HEK293 (cell line): ENCODE measurements around the gene FUCA1.

ENCODE experiments used
- CTCF ChIA-PET: fragments of 350-600 bp; formaldehyde crosslinking; extraction: SDS; loops from one replicate; lab custom pipeline; 2021; ENCODE audit warnings: antibody characterized with exemption; lab: Yijun Ruan, JAX
- POLR2A ChIA-PET: fragments of 300-600 bp; formaldehyde crosslinking; extraction: SDS; loops from one replicate; lab custom pipeline; 2020; ENCODE audit warnings: antibody characterized with exemption, inconsistent platforms; lab: Yijun Ruan, JAX
- H3K27ac ChIP-seq: fragments of 200-500 bp; sonication (Bioruptor generic); 2 replicates; pipeline ENCODE4 v1.5.1; 2014; ENCODE audit warnings: low read depth, low read length, control low read depth, inconsistent platforms; ENCODE audit errors: extremely low read depth
- H3K36me3 ChIP-seq, 2 experiments: fragments of 200-500 bp in 1 of 2; sonication (Bioruptor generic) in 1 of 2; 1 replicate in 1 of 2; 2 replicates in 1 of 2; pipeline ENCODE4 v1.5.1; 2014 to 2017; ENCODE audit warnings: inconsistent platforms in 2 of 2, low read length in 2 of 2; ENCODE audit not compliant: control insufficient read depth in 2 of 2, insufficient read depth in 1 of 2
- H3K4me1 ChIP-seq: fragments of 200-500 bp; sonication (Bioruptor generic); 2 replicates; pipeline ENCODE4 v1.5.1; 2014; ENCODE audit warnings: mild to moderate bottlenecking, low read length, inconsistent platforms; ENCODE audit not compliant: control insufficient read depth, insufficient read depth
- H3K4me3 ChIP-seq: 2 replicates; pipeline ENCODE4 v1.5.1; 2011; ENCODE audit warnings: low read depth, mild to moderate bottlenecking, control low read depth, low read length, moderate library complexity
- H3K9me3 ChIP-seq: fragments of 200-500 bp; sonication (Bioruptor generic); 2 replicates; pipeline ENCODE4 v1.5.1; 2014; ENCODE audit warnings: low read depth, low read length, inconsistent platforms; ENCODE audit not compliant: control insufficient read depth, insufficient read depth
- BCL11B ChIP-seq: fragments of 450-650 bp; formaldehyde crosslinking; IDR thresholded peaks from 2 replicates; pipeline ENCODE4 v1.5.1; 2016; ENCODE audit warnings: low read depth, missing biosample characterization, missing genetic modification characterization
- SALL2 ChIP-seq: fragments of 450-650 bp; formaldehyde crosslinking; IDR thresholded peaks from 2 replicates; pipeline ENCODE4 v1.5.0; 2017; ENCODE audit warnings: missing biosample characterization, mild to moderate bottlenecking, missing genetic modification characterization, borderline replicate concordance
- SETDB1 ChIP-seq: IDR thresholded peaks from one replicate; pipeline ENCODE4 v1.6.1; 2017; ENCODE audit warnings: mild to moderate bottlenecking, low read length, moderate library complexity, mixed read lengths; ENCODE audit not compliant: insufficient read length
- ZNF157 ChIP-seq: fragments of 450-650 bp; formaldehyde crosslinking; IDR thresholded peaks from 2 replicates; pipeline ENCODE4 v1.5.1; 2016; ENCODE audit warnings: missing biosample characterization, missing genetic modification characterization
- ZNF529 ChIP-seq: fragments of 450-650 bp; formaldehyde crosslinking; IDR thresholded peaks from 2 replicates; pipeline ENCODE4 v1.5.1; 2017; ENCODE audit warnings: missing genetic modification characterization, missing biosample characterization; ENCODE audit not compliant: insufficient replicate concordance
- ZNF623 ChIP-seq: fragments of 450-650 bp; formaldehyde crosslinking; IDR thresholded peaks from 2 replicates; pipeline ENCODE4 v1.5.1; 2016; ENCODE audit warnings: missing biosample characterization, missing genetic modification characterization
- ZNF624 ChIP-seq: fragments of 450-650 bp; formaldehyde crosslinking; IDR thresholded peaks from 2 replicates; pipeline ENCODE4 v1.5.1; 2017; ENCODE audit warnings: missing biosample characterization, missing genetic modification characterization
- ZNF76 ChIP-seq: fragments of 450-650 bp; formaldehyde crosslinking; IDR thresholded peaks from 2 replicates; pipeline ENCODE4; 2016; ENCODE audit warnings: low read depth, missing biosample characterization, missing genetic modification characterization, borderline replicate concordance
- ZNF777 ChIP-seq: fragments of 450-650 bp; formaldehyde crosslinking; IDR thresholded peaks from 2 replicates; pipeline ENCODE4 v1.5.1; 2017; ENCODE audit warnings: missing biosample characterization, missing genetic modification characterization, borderline replicate concordance
- ZNF837 ChIP-seq: fragments of 450-650 bp; formaldehyde crosslinking; IDR thresholded peaks from 2 replicates; pipeline ENCODE4 v1.5.1; 2016; ENCODE audit warnings: missing biosample characterization, missing genetic modification characterization
- TF ChIP-seq, protein P1 (sequence below): fragments of 450-650 bp; formaldehyde crosslinking; IDR thresholded peaks from 2 replicates; pipeline ENCODE4 v1.5.1; 2016; ENCODE audit warnings: missing biosample characterization, missing genetic modification characterization
- TF ChIP-seq, protein P2 (sequence below): fragments of 450-650 bp; formaldehyde crosslinking; IDR thresholded peaks from 2 replicates; pipeline ENCODE4 v1.5.1; 2016; ENCODE audit warnings: missing biosample characterization, missing genetic modification characterization
- TF ChIP-seq, protein P3 (sequence below): fragments of 450-650 bp; formaldehyde crosslinking; IDR thresholded peaks from 2 replicates; pipeline ENCODE4 v1.5.1; 2017; ENCODE audit warnings: missing biosample characterization, mild to moderate bottlenecking, missing genetic modification characterization, moderate library complexity
- TF ChIP-seq, protein P4 (sequence below): fragments of 450-650 bp; formaldehyde crosslinking; IDR thresholded peaks from 2 replicates; pipeline ENCODE4 v1.5.1; 2016; ENCODE audit warnings: missing biosample characterization, missing genetic modification characterization
- TF ChIP-seq, protein P5 (sequence below): fragments of 450-650 bp; formaldehyde crosslinking; IDR thresholded peaks from 2 replicates; pipeline ENCODE4 v1.5.1; 2017; ENCODE audit warnings: missing biosample characterization, missing genetic modification characterization
- TF ChIP-seq, protein P6 (sequence below): fragments of 450-650 bp; formaldehyde crosslinking; conservative IDR thresholded peaks from 2 replicates; pipeline ENCODE4 v1.5.1; 2016; ENCODE audit warnings: low read depth, missing biosample characterization, missing genetic modification characterization
- TF ChIP-seq, protein P7 (sequence below): fragments of 450-650 bp; formaldehyde crosslinking; IDR thresholded peaks from 2 replicates; pipeline ENCODE4 v1.5.1; 2016; ENCODE audit warnings: missing biosample characterization, missing genetic modification characterization

Gene FUCA1

DNA sequence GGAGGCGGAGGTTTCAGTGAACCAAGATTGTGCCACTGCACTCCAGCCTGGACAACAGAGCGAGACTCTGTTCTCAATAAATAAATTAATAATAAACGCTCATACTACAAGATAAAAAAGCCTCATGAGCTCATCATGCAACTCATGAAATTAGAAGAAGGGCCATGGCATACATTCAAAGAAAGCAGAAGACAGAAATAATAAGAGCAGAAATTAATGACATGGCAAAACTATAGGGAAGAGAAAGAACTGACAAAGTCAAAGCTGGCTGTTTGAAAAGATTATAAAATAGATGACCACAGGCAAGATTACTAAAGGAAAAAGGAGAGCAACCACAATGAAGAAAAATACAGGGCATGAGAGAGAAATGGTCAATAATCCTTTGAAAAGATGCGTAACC lies 14.7 kb upstream of the FUCA1 start (continued):
- TF ChIP-seq, protein P1, sequence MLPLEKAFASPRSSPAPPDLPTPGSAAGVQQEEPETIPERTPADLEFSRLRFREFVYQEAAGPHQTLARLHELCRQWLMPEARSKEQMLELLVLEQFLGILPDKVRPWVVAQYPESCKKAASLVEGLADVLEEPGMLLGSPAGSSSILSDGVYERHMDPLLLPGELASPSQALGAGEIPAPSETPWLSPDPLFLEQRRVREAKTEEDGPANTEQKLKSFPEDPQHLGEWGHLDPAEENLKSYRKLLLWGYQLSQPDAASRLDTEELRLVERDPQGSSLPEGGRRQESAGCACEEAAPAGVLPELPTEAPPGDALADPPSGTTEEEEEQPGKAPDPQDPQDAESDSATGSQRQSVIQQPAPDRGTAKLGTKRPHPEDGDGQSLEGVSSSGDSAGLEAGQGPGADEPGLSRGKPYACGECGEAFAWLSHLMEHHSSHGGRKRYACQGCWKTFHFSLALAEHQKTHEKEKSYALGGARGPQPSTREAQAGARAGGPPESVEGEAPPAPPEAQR, result no peak
- TF ChIP-seq, protein P2, sequence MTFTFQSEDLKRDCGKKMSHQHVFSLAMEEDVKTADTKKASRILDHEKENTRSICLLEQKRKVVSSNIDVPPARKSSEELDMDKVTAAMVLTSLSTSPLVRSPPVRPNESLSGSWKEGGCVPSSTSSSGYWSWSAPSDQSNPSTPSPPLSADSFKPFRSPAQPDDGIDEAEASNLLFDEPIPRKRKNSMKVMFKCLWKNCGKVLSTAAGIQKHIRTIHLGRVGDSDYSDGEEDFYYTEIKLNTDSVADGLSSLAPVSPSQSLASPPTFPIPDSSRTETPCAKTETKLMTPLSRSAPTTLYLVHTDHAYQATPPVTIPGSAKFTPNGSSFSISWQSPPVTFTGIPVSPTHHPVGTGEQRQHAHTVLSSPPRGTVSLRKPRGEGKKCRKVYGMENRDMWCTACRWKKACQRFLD, result no peak
- TF ChIP-seq ZNF624 (tag by site-specific recombination) (no peak), SALL2 (no peak), BCL11B (tag by site-specific recombination) (no peak)
- TF ChIP-seq, protein P3, sequence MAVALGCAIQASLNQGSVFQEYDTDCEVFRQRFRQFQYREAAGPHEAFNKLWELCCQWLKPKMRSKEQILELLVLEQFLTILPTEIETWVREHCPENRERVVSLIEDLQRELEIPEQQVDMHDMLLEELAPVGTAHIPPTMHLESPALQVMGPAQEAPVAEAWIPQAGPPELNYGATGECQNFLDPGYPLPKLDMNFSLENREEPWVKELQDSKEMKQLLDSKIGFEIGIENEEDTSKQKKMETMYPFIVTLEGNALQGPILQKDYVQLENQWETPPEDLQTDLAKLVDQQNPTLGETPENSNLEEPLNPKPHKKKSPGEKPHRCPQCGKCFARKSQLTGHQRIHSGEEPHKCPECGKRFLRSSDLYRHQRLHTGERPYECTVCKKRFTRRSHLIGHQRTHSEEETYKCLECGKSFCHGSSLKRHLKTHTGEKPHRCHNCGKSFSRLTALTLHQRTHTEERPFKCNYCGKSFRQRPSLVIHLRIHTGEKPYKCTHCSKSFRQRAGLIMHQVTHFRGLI (tag by site-specific recombination), result no peak

DNA sequence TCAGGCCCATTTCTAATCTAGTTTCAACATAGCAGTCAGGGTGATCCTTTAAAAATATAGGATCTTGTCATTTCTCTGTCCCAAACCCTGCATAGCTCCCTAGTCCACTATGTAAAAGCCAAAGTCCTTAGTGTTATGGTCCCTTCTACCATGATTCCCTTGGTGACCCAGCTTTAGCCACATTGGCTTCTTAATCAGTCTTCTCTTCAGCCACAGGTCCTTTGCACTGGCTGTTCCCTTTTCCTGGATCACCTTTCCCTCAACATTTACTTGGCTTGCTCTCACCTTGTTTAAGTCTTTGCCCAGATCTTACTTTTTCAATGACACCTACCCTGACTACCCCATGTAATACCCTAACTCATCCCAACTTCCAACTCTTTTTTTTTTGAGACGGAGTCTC lies 11.7 kb upstream of the FUCA1 start:
- POLR2A ChIA-PET, result no interaction called here
- Histone ChIP-seq H3K4me1 (no peaks in the 10 kb centered on the region), H3K36me3 (no peaks in the 10 kb centered on the region), H3K4me3 (no peak overlapping the region), H3K9me3 (no peaks in the 10 kb centered on the region), H3K27ac (no peak overlapping the region)
- TF ChIP-seq ZNF623 (tag by site-specific recombination), result peak; percentile 87
- TF ChIP-seq, protein P4, sequence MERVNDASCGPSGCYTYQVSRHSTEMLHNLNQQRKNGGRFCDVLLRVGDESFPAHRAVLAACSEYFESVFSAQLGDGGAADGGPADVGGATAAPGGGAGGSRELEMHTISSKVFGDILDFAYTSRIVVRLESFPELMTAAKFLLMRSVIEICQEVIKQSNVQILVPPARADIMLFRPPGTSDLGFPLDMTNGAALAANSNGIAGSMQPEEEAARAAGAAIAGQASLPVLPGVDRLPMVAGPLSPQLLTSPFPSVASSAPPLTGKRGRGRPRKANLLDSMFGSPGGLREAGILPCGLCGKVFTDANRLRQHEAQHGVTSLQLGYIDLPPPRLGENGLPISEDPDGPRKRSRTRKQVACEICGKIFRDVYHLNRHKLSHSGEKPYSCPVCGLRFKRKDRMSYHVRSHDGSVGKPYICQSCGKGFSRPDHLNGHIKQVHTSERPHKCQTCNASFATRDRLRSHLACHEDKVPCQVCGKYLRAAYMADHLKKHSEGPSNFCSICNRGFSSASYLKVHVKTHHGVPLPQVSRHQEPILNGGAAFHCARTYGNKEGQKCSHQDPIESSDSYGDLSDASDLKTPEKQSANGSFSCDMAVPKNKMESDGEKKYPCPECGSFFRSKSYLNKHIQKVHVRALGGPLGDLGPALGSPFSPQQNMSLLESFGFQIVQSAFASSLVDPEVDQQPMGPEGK (tag by site-specific recombination), result no peak
- TF ChIP-seq, protein P5, sequence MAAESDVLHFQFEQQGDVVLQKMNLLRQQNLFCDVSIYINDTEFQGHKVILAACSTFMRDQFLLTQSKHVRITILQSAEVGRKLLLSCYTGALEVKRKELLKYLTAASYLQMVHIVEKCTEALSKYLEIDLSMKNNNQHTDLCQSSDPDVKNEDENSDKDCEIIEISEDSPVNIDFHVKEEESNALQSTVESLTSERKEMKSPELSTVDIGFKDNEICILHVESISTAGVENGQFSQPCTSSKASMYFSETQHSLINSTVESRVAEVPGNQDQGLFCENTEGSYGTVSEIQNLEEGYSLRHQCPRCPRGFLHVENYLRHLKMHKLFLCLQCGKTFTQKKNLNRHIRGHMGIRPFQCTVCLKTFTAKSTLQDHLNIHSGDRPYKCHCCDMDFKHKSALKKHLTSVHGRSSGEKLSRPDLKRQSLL (tag by site-specific recombination), result no peak
- CTCF ChIA-PET, result interaction anchor here (0.7 to 1.1 kb wide), 2 partner anchors 16 to 108 kb away, joined by 3 read pairs; no protein-coding TSS in a partner anchor

DNA sequence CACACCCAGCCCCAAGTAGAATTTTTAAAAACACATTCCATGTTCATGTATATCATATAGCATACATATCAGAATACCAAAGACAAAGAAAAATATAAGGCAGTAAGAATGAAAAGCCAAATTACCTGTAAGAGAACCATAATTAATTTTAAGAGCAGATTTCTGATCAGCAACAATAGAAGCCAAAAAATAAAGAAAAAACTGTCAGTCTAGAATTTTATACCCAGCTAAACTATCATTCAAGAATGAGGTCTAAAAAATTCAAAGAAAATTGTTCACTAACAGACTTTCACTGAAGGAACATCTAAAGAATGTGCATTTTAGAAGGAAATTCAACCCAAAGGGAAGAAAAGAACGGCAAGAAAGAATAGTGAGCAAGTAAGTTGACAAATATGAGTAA lies 10.6 kb upstream of the FUCA1 start:
- H3K9me3 ChIP-seq, result no peaks in the 10 kb centered on the region
- H3K36me3 ChIP-seq, result no peaks in the 10 kb centered on the region
- TF ChIP-seq SETDB1 (peak; percentile 87), ZNF157 (no peak)
- no peak overlapping the region for H3K27ac ChIP-seq
- no peaks in the 10 kb centered on the region for H3K4me1 ChIP-seq
- ChIA-PET POLR2A (no interaction called here), CTCF (interaction anchor here (1.2 kb wide), 1 partner anchor 339 kb away, joined by 3 read pairs; no protein-coding TSS in a partner anchor)
- H3K4me3 ChIP-seq, result no peak overlapping the region

DNA sequence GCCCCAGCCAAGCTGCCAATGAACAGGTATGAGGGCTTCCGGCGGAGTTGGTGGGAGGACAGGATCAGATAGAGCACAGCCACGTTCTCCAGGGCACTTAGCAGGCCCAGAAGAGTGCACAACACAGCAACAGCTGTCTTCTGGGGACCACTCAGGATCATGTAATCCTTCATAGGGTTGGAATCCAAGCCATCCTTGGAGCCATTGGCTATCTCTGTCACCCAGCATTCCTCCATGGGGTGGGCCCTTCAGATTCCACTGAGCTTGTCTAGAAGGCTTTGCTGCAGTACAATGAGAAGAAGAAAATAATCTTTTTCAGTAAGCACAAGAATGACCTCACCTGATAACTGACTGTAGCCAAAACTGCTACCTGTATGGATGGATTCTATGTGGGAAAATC lies 7.3 kb upstream of the FUCA1 start:
- no peaks in the 10 kb centered on the region for H3K9me3 ChIP-seq
- POLR2A ChIA-PET, result no interaction called here
- no peak overlapping the region for H3K27ac ChIP-seq
- CTCF ChIA-PET, result interaction anchor here (0.6 to 0.7 kb wide), 3 partner anchors 61 to 516 kb away, joined by 3 read pairs; no protein-coding TSS in a partner anchor
- H3K4me3 ChIP-seq, result no peak overlapping the region
- H3K36me3 ChIP-seq, result no peaks in the 10 kb centered on the region
- H3K4me1 ChIP-seq, result no peaks in the 10 kb centered on the region
- TF ChIP-seq, protein P6, sequence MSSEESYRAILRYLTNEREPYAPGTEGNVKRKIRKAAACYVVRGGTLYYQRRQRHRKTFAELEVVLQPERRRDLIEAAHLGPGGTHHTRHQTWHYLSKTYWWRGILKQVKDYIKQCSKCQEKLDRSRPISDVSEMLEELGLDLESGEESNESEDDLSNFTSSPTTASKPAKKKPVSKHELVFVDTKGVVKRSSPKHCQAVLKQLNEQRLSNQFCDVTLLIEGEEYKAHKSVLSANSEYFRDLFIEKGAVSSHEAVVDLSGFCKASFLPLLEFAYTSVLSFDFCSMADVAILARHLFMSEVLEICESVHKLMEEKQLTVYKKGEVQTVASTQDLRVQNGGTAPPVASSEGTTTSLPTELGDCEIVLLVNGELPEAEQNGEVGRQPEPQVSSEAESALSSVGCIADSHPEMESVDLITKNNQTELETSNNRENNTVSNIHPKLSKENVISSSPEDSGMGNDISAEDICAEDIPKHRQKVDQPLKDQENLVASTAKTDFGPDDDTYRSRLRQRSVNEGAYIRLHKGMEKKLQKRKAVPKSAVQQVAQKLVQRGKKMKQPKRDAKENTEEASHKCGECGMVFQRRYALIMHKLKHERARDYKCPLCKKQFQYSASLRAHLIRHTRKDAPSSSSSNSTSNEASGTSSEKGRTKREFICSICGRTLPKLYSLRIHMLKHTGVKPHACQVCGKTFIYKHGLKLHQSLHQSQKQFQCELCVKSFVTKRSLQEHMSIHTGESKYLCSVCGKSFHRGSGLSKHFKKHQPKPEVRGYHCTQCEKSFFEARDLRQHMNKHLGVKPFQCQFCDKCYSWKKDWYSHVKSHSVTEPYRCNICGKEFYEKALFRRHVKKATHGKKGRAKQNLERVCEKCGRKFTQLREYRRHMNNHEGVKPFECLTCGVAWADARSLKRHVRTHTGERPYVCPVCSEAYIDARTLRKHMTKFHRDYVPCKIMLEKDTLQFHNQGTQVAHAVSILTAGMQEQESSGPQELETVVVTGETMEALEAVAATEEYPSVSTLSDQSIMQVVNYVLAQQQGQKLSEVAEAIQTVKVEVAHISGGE, result no peak
- TF ChIP-seq, protein P7, sequence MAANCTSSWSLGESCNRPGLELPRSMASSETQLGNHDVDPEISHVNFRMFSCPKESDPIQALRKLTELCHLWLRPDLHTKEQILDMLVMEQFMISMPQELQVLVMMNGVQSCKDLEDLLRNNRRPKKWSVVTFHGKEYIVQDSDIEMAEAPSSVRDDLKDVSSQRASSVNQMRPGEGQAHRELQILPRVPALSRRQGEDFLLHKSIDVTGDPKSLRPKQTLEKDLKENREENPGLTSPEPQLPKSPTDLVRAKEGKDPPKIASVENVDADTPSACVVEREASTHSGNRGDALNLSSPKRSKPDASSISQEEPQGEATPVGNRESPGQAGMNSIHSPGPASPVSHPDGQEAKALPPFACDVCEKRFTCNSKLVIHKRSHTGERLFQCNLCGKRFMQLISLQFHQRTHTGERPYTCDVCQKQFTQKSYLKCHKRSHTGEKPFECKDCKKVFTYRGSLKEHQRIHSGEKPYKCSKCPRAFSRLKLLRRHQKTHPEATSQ (tag by site-specific recombination), result no peak
- TF ChIP-seq ZNF529 (tag by site-specific recombination) (no peak), ZNF777 (tag by site-specific recombination) (no peak), ZNF837 (no peak), ZNF76 (tag by site-specific recombination) (no peak)
